CD4-positive, alpha-beta T cell treated with Interleukin-17A for 1 hour (primary cell): ENCODE results near the gene DPP10.
A peak's percentile ranks its signal among the peaks of the same experiment; 100 is the strongest.
"Not testable (repeated sequence)": the region's sequence is repeated elsewhere in the genome, so short reads cannot be mapped to it uniquely, and the experiment has no call there.

Source experiments
- DNase-seq: peaks from one replicate; pipeline ENCODE4 v3.0.0-alpha.2; 2020

DPP10 gene

GRCh38 chr2:114517580-114517979 is 75.1 kb downstream of the DPP10 start:
- DNase-seq = no peak

- no peak for DNase-seq
Measured at GRCh38 chr2:114518738-114519137, 76.3 kb downstream of the DPP10 start.

- DNase-seq = not testable (repeated sequence)
Measured at GRCh38 chr2:114522612-114523011, 80.2 kb downstream of the DPP10 start.

GRCh38 chr2:114525955-114526354 is 83.5 kb downstream of the DPP10 start:
- DNase-seq = no peak

- no peak for DNase-seq
Measured at GRCh38 chr2:114526841-114527240, 84.4 kb downstream of the DPP10 start.

- no peak for DNase-seq
Measured at GRCh38 chr2:114527330-114527983, 85.0 kb downstream of the DPP10 start.

GRCh38 chr2:114534116-114535084 is 92.0 kb downstream of the DPP10 start:
- no peak for DNase-seq

GRCh38 chr2:114537777-114538176 is 95.3 kb downstream of the DPP10 start:
- no peak for DNase-seq

GRCh38 chr2:114542695-114543094 is 100.3 kb downstream of the DPP10 start:
- DNase-seq = no peak

- DNase-seq = no peak
Measured at GRCh38 chr2:114543236-114543766, 100.9 kb downstream of the DPP10 start.

GRCh38 chr2:114545052-114545451 is 102.6 kb downstream of the DPP10 start:
- no peak for DNase-seq

GRCh38 chr2:114546531-114546930 is 104.1 kb downstream of the DPP10 start:
- DNase-seq = no peak

GRCh38 chr2:114548151-114548550 is 105.7 kb downstream of the DPP10 start:
- DNase-seq = no peak

GRCh38 chr2:114550364-114550763 is 107.9 kb downstream of the DPP10 start:
- DNase-seq = no peak

- DNase-seq = peak; percentile 6
Measured at GRCh38 chr2:114550895-114551793, 108.7 kb downstream of the DPP10 start.

- DNase-seq = no peak
Measured at GRCh38 chr2:114553027-114553426, 110.6 kb downstream of the DPP10 start.

- no peak for DNase-seq
Measured at GRCh38 chr2:114569166-114569565, 126.7 kb downstream of the DPP10 start.

GRCh38 chr2:114577657-114578056 is 135.2 kb downstream of the DPP10 start:
- DNase-seq = no peak

- no peak for DNase-seq
Measured at GRCh38 chr2:114579542-114579941, 137.1 kb downstream of the DPP10 start.

- no peak for DNase-seq
Measured at GRCh38 chr2:114580691-114581090, 138.2 kb downstream of the DPP10 start.

- no peak for DNase-seq
Measured at GRCh38 chr2:114598329-114598728, 155.9 kb downstream of the DPP10 start.

GRCh38 chr2:114609203-114609602 is 166.8 kb downstream of the DPP10 start:
- no peak for DNase-seq

- DNase-seq = no peak
Measured at GRCh38 chr2:114609801-114610200, 167.4 kb downstream of the DPP10 start.
